ENCODE results near the gene PXDN. TPM values are rescaled to one million over a fixed set of nuclear protein-coding genes. Genes with fewer than 3 reads are reported as not detected.

PXDN gene
- total and polyA plus RNA-seq, 2 of the 13 experiments (the other 11 are each of a cell fraction or from before 2014, with no cell fraction given): not detected

GRCh38 chr2:1636791-1637415, 107.4 kb downstream of the PXDN start:
- BruUV-seq (replicated peaks): no TSS peak
- Histone ChIP-seq H3K9me3 (ENCODE audit: low read length) (no peaks in the 10 kb centered on the region), H3K36me3 (replicated peaks in 1 of 2; ENCODE audit: control insufficient read depth in 1 of 2, insufficient read depth in 2 of 2, low read length in 2 of 2) (no peaks in the 10 kb centered on the region), H3K27me3 (ENCODE audit: control insufficient read depth in 1 of 2, insufficient read depth in 2 of 2, low read length in 2 of 2) (peaks cover 19 to 83% of the 10 kb centered on the region in 2 experiments), H3K79me2 (ENCODE audit: insufficient read depth, low read length) (no peaks in the 10 kb centered on the region), H3K4me3 (replicated peaks in 1 of 3; ENCODE audit: insufficient read depth in 1 of 3, low read depth in 2 of 3, low read length in 3 of 3) (no peak overlapping the region), H3K9ac (ENCODE audit: insufficient read depth, low read depth, low read length) (no peak overlapping the region), H4K20me1 (ENCODE audit: insufficient read depth, low read length) (no peaks in the 10 kb centered on the region), H3K4me1 (ENCODE audit: insufficient read depth, low read length) (no peaks in the 10 kb centered on the region), H3K27ac (ENCODE audit: extremely low read length, insufficient read depth, low read length) (no peak overlapping the region), H2AFZ (ENCODE audit: low read length) (no peak overlapping the region), H3K4me2 (ENCODE audit: low read depth, low read length) (no peak overlapping the region)
- intact Hi-C loops (cut with micrococcal nuclease; ENCODE audit: unreplicated experiment): no loop called here
- FAIRE-seq: no peak
- CTCF ChIA-PET (ENCODE audit: low intra/inter-chr PET ratio, low total read pairs): no interaction called here
- POLR2A ChIA-PET: no interaction called here
- 13% methylated on average over 9 of the region's 13 CpGs for WGBS (ENCODE audit: low lambda C conversion rate)
- no peak for TF ChIP-seq FOSL2 (CRISPR knock-in tag; IDR thresholded peaks at IDR 0.05)
- TF ChIP-seq HNRNPL (IDR thresholded peaks at IDR 0.05; ENCODE audit: low read depth, low read length): no peak
- TF ChIP-seq AGO2 (optimal IDR thresholded peaks at IDR 0.05; ENCODE audit: low read depth, low read length): no peak
- TF ChIP-seq RFXANK (CRISPR knock-in tag; IDR thresholded peaks at IDR 0.05): no peak
- TF ChIP-seq TFE3 (CRISPR knock-in tag; IDR thresholded peaks at IDR 0.05): no peak
- no peak for TF ChIP-seq BCL3 (CRISPR knock-in tag; IDR thresholded peaks at IDR 0.05)
- TF ChIP-seq ZNF879 (CRISPR knock-in tag; IDR thresholded peaks at IDR 0.05): no peak
- no peak for TF ChIP-seq ZNF138 (CRISPR knock-in tag; IDR thresholded peaks at IDR 0.05; ENCODE audit: low read depth)
- no peak for TF ChIP-seq ZBTB8A (CRISPR knock-in tag; IDR thresholded peaks at IDR 0.05; ENCODE audit: borderline replicate concordance, low read depth)
- TF ChIP-seq EZH2 (conservative IDR thresholded peaks at IDR 0.05; ENCODE audit: low read depth, low read length): no peak
- no peak for TF ChIP-seq HMGXB3 (CRISPR knock-in tag; IDR thresholded peaks at IDR 0.05; ENCODE audit: borderline replicate concordance)
- TF ChIP-seq MTERF4 (CRISPR knock-in tag; IDR thresholded peaks at IDR 0.05): no peak
- TF ChIP-seq ZFP62 (CRISPR knock-in tag; IDR thresholded peaks at IDR 0.05): no peak
- no peak for TF ChIP-seq GZF1 (CRISPR knock-in tag; IDR thresholded peaks at IDR 0.05)
- no peak for ATAC-seq
- no peak for DNase-seq (ENCODE audit: low spot score)
- in situ Hi-C loops (cut with HindIII; ENCODE audit: extremely low pct_ligation_motif_present, low pct_unique_long_range_greater_than_20kb): no loop called here
